HG03060 (cell line): Measurements from ENCODE around the gene FUNDC1.
A peak's percentile ranks its signal among the peaks of the same experiment; 100 is the strongest.
"Not testable (repeated sequence)": the region's sequence is repeated elsewhere in the genome, so short reads cannot be mapped to it uniquely, and the experiment has no call there.

Experiments
- ATAC-seq: cut with Tn5 transposase; IDR thresholded peaks from one replicate; pipeline ENCODE4 v1.9.1; 2021; ENCODE audit warnings: low read depth, moderate number of reproducible peaks; ENCODE audit not compliant: unreplicated experiment

FUNDC1 gene

GRCh38 chrX:44542567-44543325, at the start of gene FUNDC1:
Gene FUNDC1, minus strand, starts transcription at chrX:44542859. Its CDS starts 27 bp downstream, at chrX:44542832.
- peak; percentile 93 for ATAC-seq

- no peak for ATAC-seq
Measured at GRCh38 chrX:44585866-44586265, 43.2 kb upstream of the FUNDC1 start.

- ATAC-seq: no peak
Measured at GRCh38 chrX:44580466-44580865, 37.8 kb upstream of the FUNDC1 start.

- no peak for ATAC-seq
Measured at GRCh38 chrX:44572340-44572938, 29.8 kb upstream of the FUNDC1 start.

- ATAC-seq: no peak
Measured at GRCh38 chrX:44570522-44570921, 27.9 kb upstream of the FUNDC1 start.

GRCh38 chrX:44569122-44569521, 26.5 kb upstream of the FUNDC1 start:
- ATAC-seq: no peak

GRCh38 chrX:44568196-44568595, 25.5 kb upstream of the FUNDC1 start:
- ATAC-seq: no peak

GRCh38 chrX:44561896-44562295, 19.2 kb upstream of the FUNDC1 start:
- ATAC-seq: not testable (repeated sequence)

GRCh38 chrX:44550563-44550962, 7.9 kb upstream of the FUNDC1 start:
- ATAC-seq: no peak

- ATAC-seq: not testable (repeated sequence)
Measured at GRCh38 chrX:44545454-44545853, 2.8 kb upstream of the FUNDC1 start.

GRCh38 chrX:44544036-44544435, 1.4 kb upstream of the FUNDC1 start:
- no peak for ATAC-seq

- ATAC-seq: no peak
Measured at GRCh38 chrX:44536198-44536597, 6.5 kb downstream of the FUNDC1 start.

GRCh38 chrX:44529310-44529709, 13.3 kb downstream of the FUNDC1 start:
- no peak for ATAC-seq

- no peak for ATAC-seq
Measured at GRCh38 chrX:44514272-44514671, 28.4 kb downstream of the FUNDC1 start.

GRCh38 chrX:44507292-44507691, 35.4 kb downstream of the FUNDC1 start:
- ATAC-seq: no peak

- no peak for ATAC-seq
Measured at GRCh38 chrX:44506678-44507077, 36.0 kb downstream of the FUNDC1 start.

- no peak for ATAC-seq
Measured at GRCh38 chrX:44503560-44503959, 39.1 kb downstream of the FUNDC1 start.

- ATAC-seq: no peak
Measured at GRCh38 chrX:44495091-44495490, 47.6 kb downstream of the FUNDC1 start.

- no peak for ATAC-seq
Measured at GRCh38 chrX:44494357-44494756, 48.3 kb downstream of the FUNDC1 start.

GRCh38 chrX:44489515-44489914, 53.1 kb downstream of the FUNDC1 start:
- no peak for ATAC-seq

- no peak for ATAC-seq
Measured at GRCh38 chrX:44484607-44485146, 58.0 kb downstream of the FUNDC1 start.
